GM12878 (cell line): Measurements from ENCODE around the gene CHST13.

Experiments used
- CHD2 ChIP-seq: IDR thresholded peaks from 2 replicates; pipeline ENCODE4 v1.6.1; 2011; ENCODE audit warnings: low read depth, low read length, improper control_type of control experiment, borderline replicate concordance
- CREB1 ChIP-seq: IDR thresholded peaks from 2 replicates; pipeline ENCODE4 v1.6.1; 2012; ENCODE audit warnings: low read depth, mild to moderate bottlenecking, inconsistent platforms
- CREM ChIP-seq: IDR thresholded peaks from 2 replicates; pipeline ENCODE4 v1.6.1; 2014; ENCODE audit warnings: antibody characterized with exemption, low read depth
- CTCF ChIP-seq, 3 experiments: IDR thresholded peaks in 2 of 3; conservative IDR thresholded peaks in 1 of 3; 2 replicates each; pipeline ENCODE4 v1.5.1; 2011; ENCODE audit warnings: low read depth in 3 of 3, low read length in 3 of 3, mild to moderate bottlenecking in 3 of 3, control low read depth in 2 of 3, moderate library complexity in 2 of 3, inconsistent platforms in 1 of 3, mixed read lengths in 1 of 3; ENCODE audit not compliant: control insufficient read depth in 2 of 3, insufficient read depth in 1 of 3; ENCODE audit errors: extremely low read depth in 1 of 3
- FOXK2 ChIP-seq: fragments of 450-650 bp; IDR thresholded peaks from 2 replicates; pipeline ENCODE4 v1.6.1; 2017; ENCODE audit warnings: mild to moderate bottlenecking, moderate library complexity
- MYC ChIP-seq: IDR thresholded peaks from 2 replicates; pipeline ENCODE4 v1.6.1; 2011; ENCODE audit warnings: mild to moderate bottlenecking, low read length, moderate library complexity, inconsistent platforms; ENCODE audit not compliant: insufficient read depth, insufficient replicate concordance, insufficient read length, severe bottlenecking
- POLR2A ChIP-seq: IDR thresholded peaks from 2 replicates; pipeline ENCODE4 v1.6.1; 2011; ENCODE audit warnings: low read depth, mild to moderate bottlenecking, low read length
- REST ChIP-seq: IDR thresholded peaks from 2 replicates; pipeline ENCODE4 v1.6.1; 2012; ENCODE audit warnings: mild to moderate bottlenecking, low read depth, low read length
- SMC3 ChIP-seq: IDR thresholded peaks from 2 replicates; pipeline ENCODE4 v1.6.1; 2011; ENCODE audit warnings: low read length, improper control_type of control experiment, borderline replicate concordance
- YY1 ChIP-seq: IDR thresholded peaks from 2 replicates; pipeline ENCODE4 v1.6.1; 2011; ENCODE audit warnings: low read depth, mild to moderate bottlenecking, low read length

GRCh38 chr3:126531051-126531330, 7.0 kb downstream of the CHST13 start:
- TF ChIP-seq CTCF (IDR thresholded peaks at IDR 0.05 in 2 of 3, conservative IDR thresholded peaks at IDR 0.05 in 1 of 3; ENCODE audit: control insufficient read depth in 2 of 3, extremely low read depth in 1 of 3, insufficient read depth in 1 of 3, low read depth in 3 of 3, low read length in 3 of 3) (no peak), YY1 (no peak), CREB1 (no peak), MYC (no peak), POLR2A (no peak), FOXK2 (no peak), CREM (no peak), CHD2 (no peak), REST (no peak), SMC3 (no peak)
